ENCODE measurements around the gene ZNF638.

DNA sequence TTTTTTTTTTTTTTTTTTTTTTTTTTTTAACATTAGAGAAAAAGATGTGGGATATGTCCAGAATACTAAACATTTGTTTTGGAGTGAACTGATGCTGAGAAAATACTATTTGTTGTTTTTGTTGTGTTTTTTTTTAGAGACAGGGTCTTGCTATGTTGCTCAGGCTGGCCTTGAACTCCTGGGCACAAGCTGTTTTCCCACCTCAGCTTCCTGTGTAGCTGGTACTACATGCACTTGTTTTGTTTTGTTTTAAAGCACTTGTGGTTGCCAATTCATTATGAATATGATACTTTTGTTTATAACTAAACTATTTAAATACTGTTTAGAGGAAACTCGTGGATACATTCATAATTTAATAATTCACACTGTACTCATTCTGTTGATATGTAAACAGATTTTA is 88.4 kb downstream of the ZNF638 start:
- TF ChIP-seq, protein P1, sequence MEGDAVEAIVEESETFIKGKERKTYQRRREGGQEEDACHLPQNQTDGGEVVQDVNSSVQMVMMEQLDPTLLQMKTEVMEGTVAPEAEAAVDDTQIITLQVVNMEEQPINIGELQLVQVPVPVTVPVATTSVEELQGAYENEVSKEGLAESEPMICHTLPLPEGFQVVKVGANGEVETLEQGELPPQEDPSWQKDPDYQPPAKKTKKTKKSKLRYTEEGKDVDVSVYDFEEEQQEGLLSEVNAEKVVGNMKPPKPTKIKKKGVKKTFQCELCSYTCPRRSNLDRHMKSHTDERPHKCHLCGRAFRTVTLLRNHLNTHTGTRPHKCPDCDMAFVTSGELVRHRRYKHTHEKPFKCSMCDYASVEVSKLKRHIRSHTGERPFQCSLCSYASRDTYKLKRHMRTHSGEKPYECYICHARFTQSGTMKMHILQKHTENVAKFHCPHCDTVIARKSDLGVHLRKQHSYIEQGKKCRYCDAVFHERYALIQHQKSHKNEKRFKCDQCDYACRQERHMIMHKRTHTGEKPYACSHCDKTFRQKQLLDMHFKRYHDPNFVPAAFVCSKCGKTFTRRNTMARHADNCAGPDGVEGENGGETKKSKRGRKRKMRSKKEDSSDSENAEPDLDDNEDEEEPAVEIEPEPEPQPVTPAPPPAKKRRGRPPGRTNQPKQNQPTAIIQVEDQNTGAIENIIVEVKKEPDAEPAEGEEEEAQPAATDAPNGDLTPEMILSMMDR (IDR thresholded peaks at IDR 0.05; ENCODE audit: insufficient read depth, low read depth, low read length) = no peak
- no peak for TF ChIP-seq EZH2 (IDR thresholded peaks at IDR 0.05; ENCODE audit: insufficient read depth, low read length)
